HCT116 (cell line): ENCODE data around the gene PLCB4. TPM values are rescaled to one million over a fixed set of nuclear protein-coding genes. Genes with fewer than 3 reads are reported as not detected.

ENCODE experiments used
- ATAC-seq: fragments of 200-7000 bp; cut with Tn5 transposase; 2 replicates; pipeline ENCODE4 v1.9.1; 2020; ENCODE audit warnings: mild to moderate bottlenecking, moderate library complexity
- BruUV-seq: library from RNA; stranded (reverse); fragments of 400-500 nt; replicated peaks from 2 replicates; lab custom pipeline; 2021; lab: Mats Ljungman, UMichigan
- CTCF ChIA-PET: fragments of 300-600 bp; sonication (Branson Sonifier 250); formaldehyde crosslinking; loops from one replicate; lab custom pipeline; 2021; ENCODE audit warnings: antibody characterized with exemption; lab: Charles Lee
- POLR2A ChIA-PET: fragments of 300-600, 350-600 bp; sonication (Branson Sonifier 250); formaldehyde crosslinking; loops from one replicate; lab custom pipeline; 2021; ENCODE audit warnings: antibody characterized with exemption; lab: Charles Lee
- RAD21 ChIA-PET, 2 experiments: fragments of 300-600 bp; sonication (Branson Sonifier 250); formaldehyde crosslinking; loops; one replicate each; lab custom pipeline; 2023; ENCODE audit warnings: low total read pairs in 2 of 2; ENCODE audit not compliant: uncharacterized antibody in 2 of 2, unreplicated experiment in 2 of 2, low non-redundant PET in 1 of 2; lab: Charles Lee
- DNase-seq: peaks from one replicate; pipeline ENCODE4 v3.0.0-alpha.2; 2010; ENCODE audit warnings: low read depth, low spot score
- H2AFZ ChIP-seq: fragments of 200-600 bp; shearing (Covaris generic), sonication (generic); 2 replicates; pipeline ENCODE4 v1.6.1; 2017; ENCODE audit warnings: low read depth, mixed run types, mixed read lengths, antibody characterized with exemption, low read length; ENCODE audit not compliant: poor library complexity, severe bottlenecking
- H3K27ac ChIP-seq: 2 replicates; pipeline ENCODE4 v1.5.1; 2012; ENCODE audit warnings: low read depth, low read length
- H3K27me3 ChIP-seq: fragments of 200-600 bp; sonication (generic); 2 replicates; pipeline ENCODE4 v1.6.1; 2016; ENCODE audit warnings: mixed run types, low read length, mixed read lengths; ENCODE audit not compliant: insufficient read depth
- H3K36me3 ChIP-seq, 2 experiments: fragments of 200-500 bp in 1 of 2; fragments of 200-600 bp in 1 of 2; sonication (Bioruptor generic) in 1 of 2; sonication (generic) in 1 of 2; 2 replicates each; pipeline versions ENCODE4 v1.5.1 to v1.6.1; 2014 to 2016; ENCODE audit warnings: low read length in 2 of 2, inconsistent platforms in 1 of 2, mixed read lengths in 1 of 2, mixed run types in 1 of 2; ENCODE audit not compliant: insufficient read depth in 2 of 2, control insufficient read depth in 1 of 2
- H3K4me1 ChIP-seq, 2 experiments: fragments of 200-600 bp in 1 of 2; sonication (generic) in 1 of 2; 2 replicates each; pipeline versions ENCODE4 v1.5.1 to v1.6.1; 2012 to 2017; ENCODE audit warnings: low read length in 2 of 2, inconsistent platforms in 1 of 2, mild to moderate bottlenecking in 1 of 2, mixed read lengths in 1 of 2, mixed run types in 1 of 2, moderate library complexity in 1 of 2; ENCODE audit not compliant: insufficient read depth in 2 of 2, control insufficient read depth in 1 of 2
- H3K4me2 ChIP-seq: fragments of 200-600 bp; sonication (generic); 2 replicates; pipeline ENCODE4 v1.6.1; 2017; ENCODE audit warnings: mixed run types, low read length, mixed read lengths
- H3K4me3 ChIP-seq, 2 experiments: fragments of 200-600 bp in 1 of 2; sonication (generic) in 1 of 2; replicated peaks in 1 of 2; 2 replicates each; pipeline ENCODE4 v1.5.1; 2011 to 2016; ENCODE audit warnings: low read length in 2 of 2, control low read depth in 1 of 2, low read depth in 1 of 2, mild to moderate bottlenecking in 1 of 2, mixed read lengths in 1 of 2, mixed run types in 1 of 2
- H3K79me2 ChIP-seq: fragments of 200-600 bp; sonication (generic); 2 replicates; pipeline ENCODE4 v1.6.1; 2017; ENCODE audit warnings: mild to moderate bottlenecking, mixed run types, low read length, moderate library complexity, mixed read lengths; ENCODE audit not compliant: insufficient read depth
- H3K9ac ChIP-seq: fragments of 200-600 bp; sonication (generic); 2 replicates; pipeline ENCODE4 v1.6.1; 2016; ENCODE audit warnings: low read length, mixed read lengths
- H3K9me2 ChIP-seq: fragments of 200-600 bp; sonication (generic), shearing (Covaris generic); 2 replicates; pipeline ENCODE4 v1.6.1; 2017; ENCODE audit warnings: mixed run types, mild to moderate bottlenecking, moderate library complexity; ENCODE audit not compliant: insufficient read depth
- H3K9me3 ChIP-seq, 2 experiments: fragments of 200-500 bp in 1 of 2; fragments of 200-600 bp in 1 of 2; sonication (Bioruptor generic) in 1 of 2; sonication (generic) in 1 of 2; 2 replicates each; pipeline ENCODE4 v1.6.1; 2014 to 2017; ENCODE audit warnings: low read length in 2 of 2, mixed read lengths in 2 of 2, inconsistent platforms in 1 of 2, low read depth in 1 of 2, mild to moderate bottlenecking in 1 of 2, mixed run types in 1 of 2, moderate library complexity in 1 of 2; ENCODE audit not compliant: control insufficient read depth in 1 of 2, insufficient read depth in 1 of 2
- H4K20me1 ChIP-seq: fragments of 200-600 bp; sonication (generic), shearing (Covaris generic); 2 replicates; pipeline ENCODE4 v1.6.1; 2017; ENCODE audit warnings: mixed run types, mild to moderate bottlenecking, moderate library complexity; ENCODE audit not compliant: insufficient read depth
- CEBPB ChIP-seq: IDR thresholded peaks from 2 replicates; pipeline ENCODE4 v1.6.1; 2012; ENCODE audit warnings: low read depth
- EGR1 ChIP-seq: IDR thresholded peaks from 2 replicates; pipeline ENCODE4 v1.6.1; 2012; ENCODE audit warnings: low read depth
- FOSL1 ChIP-seq: IDR thresholded peaks from 2 replicates; pipeline ENCODE4 v1.6.1; 2012; ENCODE audit warnings: low read depth
- POLR2AphosphoS5 ChIP-seq: IDR thresholded peaks from 2 replicates; pipeline ENCODE4 v1.6.1; 2011; ENCODE audit warnings: mild to moderate bottlenecking, low read depth, low read length, moderate library complexity
- RAD21 ChIP-seq: IDR thresholded peaks from 2 replicates; pipeline ENCODE4 v1.6.1; 2012; ENCODE audit warnings: low read depth, mild to moderate bottlenecking
- TCF7L2 ChIP-seq: IDR thresholded peaks from 2 replicates; pipeline ENCODE4 v1.7.0; 2011; ENCODE audit warnings: borderline replicate concordance, inconsistent platforms; ENCODE audit not compliant: insufficient read depth, insufficient read length; ENCODE audit errors: extremely low read depth
- ZBTB33 ChIP-seq: IDR thresholded peaks from 2 replicates; pipeline ENCODE4 v1.6.1; 2011; ENCODE audit warnings: mild to moderate bottlenecking, low read length, moderate library complexity; ENCODE audit not compliant: insufficient replicate concordance; ENCODE audit errors: extremely low read depth
- ZNF274 ChIP-seq: fragments of 200-500 bp; sonication (Bioruptor generic); IDR thresholded peaks from 2 replicates; pipeline ENCODE4 v1.6.1; 2014; ENCODE audit warnings: mild to moderate bottlenecking, low read depth, low read length, inconsistent platforms
- intact Hi-C: fragments of 100-400 bp; cut with micrococcal nuclease; formaldehyde crosslinking; loops from 2 replicates; pipeline ENCODE4 v1.10.0; 2022
- total RNA-seq: library from RNA; stranded (reverse); gene quantifications from one replicate; pipeline ENCODE4 v1.2.1, GENCODE V29; 2021; ENCODE audit not compliant: unreplicated experiment
- TF ChIP-seq, protein P1 (sequence below): IDR thresholded peaks from 2 replicates; pipeline ENCODE4 v1.6.1; 2012
- TF ChIP-seq, protein P2 (sequence below), 3 experiments: fragments of 200-600 bp in 1 of 3; sonication (generic) in 1 of 3; IDR thresholded peaks in 2 of 3; conservative IDR thresholded peaks in 1 of 3; 2 replicates each; pipeline ENCODE4 v1.5.1; 2012 to 2017; ENCODE audit warnings: low read depth in 2 of 3, low read length in 2 of 3, antibody characterized with exemption in 1 of 3, borderline replicate concordance in 1 of 3, control low read depth in 1 of 3, mild to moderate bottlenecking in 1 of 3, mixed read lengths in 1 of 3, mixed run types in 1 of 3, moderate library complexity in 1 of 3; ENCODE audit not compliant: insufficient read depth in 1 of 3
- TF ChIP-seq, protein P3 (sequence below): IDR thresholded peaks from 2 replicates; pipeline ENCODE4 v1.6.1; 2012; ENCODE audit warnings: low read depth

The PLCB4 gene
- total RNA-seq, 1 experiment from 2014 or later: 2.5 TPM

DNA sequence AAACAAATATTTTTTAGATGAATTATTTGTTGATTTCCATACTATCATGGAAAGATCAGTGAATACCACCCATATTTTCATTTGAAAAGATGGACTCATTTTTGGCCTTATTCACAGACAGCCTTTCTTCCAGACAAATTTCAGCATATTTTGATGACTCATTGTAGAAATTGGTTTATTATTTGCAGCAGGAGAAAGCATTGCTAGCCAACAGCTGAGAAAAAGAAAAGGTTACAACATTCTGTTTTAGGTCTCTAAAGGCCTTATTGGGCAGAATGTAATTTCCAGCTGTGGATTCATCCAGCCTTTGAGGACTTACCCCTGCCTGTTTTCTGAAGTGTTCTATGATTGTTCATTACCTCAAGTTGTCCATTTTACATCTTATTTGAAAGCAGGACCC lies 201.9 kb downstream of the PLCB4 start:
- ChIA-PET CTCF (no interaction called here), RAD21 (no interaction called here), POLR2A (interaction anchor here (1.1 kb wide), 1 partner anchor 8 kb away, joined by 3 read pairs; no protein-coding TSS in a partner anchor)
- BruUV-seq: no TSS peak
- ATAC-seq (no peak), DNase-seq (no peak)
- Histone ChIP-seq H3K9ac (no peak overlapping the region), H3K9me3 (no peaks in the 10 kb centered on the region), H3K27me3 (no peaks in the 10 kb centered on the region), H3K4me2 (no peak overlapping the region), H3K9me2 (no peaks in the 10 kb centered on the region), H2AFZ (no peak overlapping the region), H3K79me2 (no peaks in the 10 kb centered on the region), H3K4me3 (no peak overlapping the region), H3K27ac (no peak overlapping the region), H3K36me3 (no peaks in the 10 kb centered on the region), H4K20me1 (no peaks in the 10 kb centered on the region), H3K4me1 (no peaks in the 10 kb centered on the region)
- intact Hi-C loops: no loop called here
- TF ChIP-seq ZNF274: no peak
- no peak for TF ChIP-seq TCF7L2
- TF ChIP-seq, protein P1, sequence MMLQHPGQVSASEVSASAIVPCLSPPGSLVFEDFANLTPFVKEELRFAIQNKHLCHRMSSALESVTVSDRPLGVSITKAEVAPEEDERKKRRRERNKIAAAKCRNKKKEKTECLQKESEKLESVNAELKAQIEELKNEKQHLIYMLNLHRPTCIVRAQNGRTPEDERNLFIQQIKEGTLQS: no peak
- no peak for TF ChIP-seq POLR2AphosphoS5

DNA sequence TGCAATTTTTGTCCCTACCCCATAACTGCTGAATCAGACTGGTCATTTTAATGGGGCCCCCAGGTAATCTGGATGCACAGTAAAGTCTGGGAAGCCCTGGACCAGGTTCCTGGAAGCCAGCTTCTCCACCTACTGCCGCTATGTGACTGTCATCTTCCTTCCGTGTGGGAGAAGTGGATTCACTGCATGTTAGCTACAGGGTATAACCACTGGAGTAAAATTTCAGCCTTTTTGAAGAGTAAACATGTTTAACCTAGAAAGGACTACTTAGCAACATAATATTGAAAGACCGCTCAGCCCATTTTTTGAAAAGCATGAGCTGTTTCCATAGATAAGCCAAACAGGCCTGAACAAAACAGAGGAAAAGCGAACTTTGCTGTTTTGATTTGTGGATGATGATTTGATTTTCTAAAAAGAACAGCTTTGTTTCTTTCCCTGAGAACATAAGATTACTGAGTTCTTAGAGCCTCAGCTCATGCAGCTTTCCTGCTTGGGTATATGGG lies 208.1 kb downstream of the PLCB4 start:
- no peak overlapping the region for H3K4me2 ChIP-seq
- RAD21 ChIA-PET: no interaction called here
- POLR2A ChIA-PET: no interaction called here
- H3K36me3 ChIP-seq: no peaks in the 10 kb centered on the region
- no peaks in the 10 kb centered on the region for H3K4me1 ChIP-seq
- DNase-seq (no peak), ATAC-seq (no peak)
- H3K27ac ChIP-seq: no peak overlapping the region
- intact Hi-C loops: no loop called here
- CTCF ChIA-PET: no interaction called here
- no peaks in the 10 kb centered on the region for H4K20me1 ChIP-seq
- H3K4me3 ChIP-seq: no peak overlapping the region
- BruUV-seq: no TSS peak
- no peak overlapping the region for H3K9ac ChIP-seq
- no peaks in the 10 kb centered on the region for H3K9me2 ChIP-seq
- no peak overlapping the region for H2AFZ ChIP-seq
- H3K27me3 ChIP-seq: no peaks in the 10 kb centered on the region
- H3K79me2 ChIP-seq: no peaks in the 10 kb centered on the region
- no peaks in the 10 kb centered on the region for H3K9me3 ChIP-seq
- TF ChIP-seq, protein P1: no peak
- TF ChIP-seq, protein P2, sequence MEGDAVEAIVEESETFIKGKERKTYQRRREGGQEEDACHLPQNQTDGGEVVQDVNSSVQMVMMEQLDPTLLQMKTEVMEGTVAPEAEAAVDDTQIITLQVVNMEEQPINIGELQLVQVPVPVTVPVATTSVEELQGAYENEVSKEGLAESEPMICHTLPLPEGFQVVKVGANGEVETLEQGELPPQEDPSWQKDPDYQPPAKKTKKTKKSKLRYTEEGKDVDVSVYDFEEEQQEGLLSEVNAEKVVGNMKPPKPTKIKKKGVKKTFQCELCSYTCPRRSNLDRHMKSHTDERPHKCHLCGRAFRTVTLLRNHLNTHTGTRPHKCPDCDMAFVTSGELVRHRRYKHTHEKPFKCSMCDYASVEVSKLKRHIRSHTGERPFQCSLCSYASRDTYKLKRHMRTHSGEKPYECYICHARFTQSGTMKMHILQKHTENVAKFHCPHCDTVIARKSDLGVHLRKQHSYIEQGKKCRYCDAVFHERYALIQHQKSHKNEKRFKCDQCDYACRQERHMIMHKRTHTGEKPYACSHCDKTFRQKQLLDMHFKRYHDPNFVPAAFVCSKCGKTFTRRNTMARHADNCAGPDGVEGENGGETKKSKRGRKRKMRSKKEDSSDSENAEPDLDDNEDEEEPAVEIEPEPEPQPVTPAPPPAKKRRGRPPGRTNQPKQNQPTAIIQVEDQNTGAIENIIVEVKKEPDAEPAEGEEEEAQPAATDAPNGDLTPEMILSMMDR (IDR thresholded peaks at IDR 0.05 in 2 of 3, conservative IDR thresholded peaks at IDR 0.05 in 1 of 3; ENCODE audit: borderline replicate concordance in 1 of 3, insufficient read depth in 1 of 3, low read depth in 2 of 3, low read length in 2 of 3): no peak
- TF ChIP-seq, protein P3, sequence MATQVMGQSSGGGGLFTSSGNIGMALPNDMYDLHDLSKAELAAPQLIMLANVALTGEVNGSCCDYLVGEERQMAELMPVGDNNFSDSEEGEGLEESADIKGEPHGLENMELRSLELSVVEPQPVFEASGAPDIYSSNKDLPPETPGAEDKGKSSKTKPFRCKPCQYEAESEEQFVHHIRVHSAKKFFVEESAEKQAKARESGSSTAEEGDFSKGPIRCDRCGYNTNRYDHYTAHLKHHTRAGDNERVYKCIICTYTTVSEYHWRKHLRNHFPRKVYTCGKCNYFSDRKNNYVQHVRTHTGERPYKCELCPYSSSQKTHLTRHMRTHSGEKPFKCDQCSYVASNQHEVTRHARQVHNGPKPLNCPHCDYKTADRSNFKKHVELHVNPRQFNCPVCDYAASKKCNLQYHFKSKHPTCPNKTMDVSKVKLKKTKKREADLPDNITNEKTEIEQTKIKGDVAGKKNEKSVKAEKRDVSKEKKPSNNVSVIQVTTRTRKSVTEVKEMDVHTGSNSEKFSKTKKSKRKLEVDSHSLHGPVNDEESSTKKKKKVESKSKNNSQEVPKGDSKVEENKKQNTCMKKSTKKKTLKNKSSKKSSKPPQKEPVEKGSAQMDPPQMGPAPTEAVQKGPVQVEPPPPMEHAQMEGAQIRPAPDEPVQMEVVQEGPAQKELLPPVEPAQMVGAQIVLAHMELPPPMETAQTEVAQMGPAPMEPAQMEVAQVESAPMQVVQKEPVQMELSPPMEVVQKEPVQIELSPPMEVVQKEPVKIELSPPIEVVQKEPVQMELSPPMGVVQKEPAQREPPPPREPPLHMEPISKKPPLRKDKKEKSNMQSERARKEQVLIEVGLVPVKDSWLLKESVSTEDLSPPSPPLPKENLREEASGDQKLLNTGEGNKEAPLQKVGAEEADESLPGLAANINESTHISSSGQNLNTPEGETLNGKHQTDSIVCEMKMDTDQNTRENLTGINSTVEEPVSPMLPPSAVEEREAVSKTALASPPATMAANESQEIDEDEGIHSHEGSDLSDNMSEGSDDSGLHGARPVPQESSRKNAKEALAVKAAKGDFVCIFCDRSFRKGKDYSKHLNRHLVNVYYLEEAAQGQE: no peak
- TF ChIP-seq CEBPB (no peak), ZBTB33 (no peak), RAD21 (no peak), FOSL1 (no peak), EGR1 (no peak)
